ENCODE measurements around the gene TTC23L. TPM values are rescaled to one million over a fixed set of nuclear protein-coding genes. Genes with fewer than 3 reads are reported as not detected.

Gene TTC23L
- total RNA-seq, 1 donor from 2014 or later: not detected

DNA sequence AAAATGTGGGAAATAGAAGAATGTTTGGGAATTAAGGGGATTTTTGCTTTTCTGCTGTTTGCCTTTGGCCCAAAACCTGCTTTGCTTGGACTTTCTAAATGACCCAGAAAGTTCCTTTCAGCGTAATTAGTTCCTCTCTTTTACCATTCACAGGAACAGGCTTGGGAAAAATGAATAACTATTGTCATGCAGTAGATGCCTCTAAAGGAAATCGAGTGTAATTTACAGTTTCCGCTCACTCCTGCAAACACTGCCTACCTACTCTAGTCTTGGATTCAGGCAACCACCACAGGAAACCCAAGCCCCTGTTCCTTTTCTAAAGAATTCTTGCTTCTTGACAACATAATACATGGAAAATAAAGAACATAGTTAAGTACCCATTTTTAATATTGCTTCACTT lies 25.0 kb downstream of the TTC23L start:
- no peak for DNase-seq (ENCODE audit: low spot score)
- no peak overlapping the region for H3K27ac Mint-ChIP-seq
- H3K4me3 Mint-ChIP-seq: no peak overlapping the region
- H3K4me1 Mint-ChIP-seq (ENCODE audit: low read depth): no peaks in the 10 kb centered on the region
- no peaks in the 10 kb centered on the region for H3K36me3 Mint-ChIP-seq (ENCODE audit: low read depth)
- intact Hi-C loops (cut with micrococcal nuclease): no loop called here
- peaks cover 8% of the 10 kb centered on the region for H3K27me3 Mint-ChIP-seq (ENCODE audit: insufficient read depth)
- H3K9me3 Mint-ChIP-seq: no peaks in the 10 kb centered on the region

DNA sequence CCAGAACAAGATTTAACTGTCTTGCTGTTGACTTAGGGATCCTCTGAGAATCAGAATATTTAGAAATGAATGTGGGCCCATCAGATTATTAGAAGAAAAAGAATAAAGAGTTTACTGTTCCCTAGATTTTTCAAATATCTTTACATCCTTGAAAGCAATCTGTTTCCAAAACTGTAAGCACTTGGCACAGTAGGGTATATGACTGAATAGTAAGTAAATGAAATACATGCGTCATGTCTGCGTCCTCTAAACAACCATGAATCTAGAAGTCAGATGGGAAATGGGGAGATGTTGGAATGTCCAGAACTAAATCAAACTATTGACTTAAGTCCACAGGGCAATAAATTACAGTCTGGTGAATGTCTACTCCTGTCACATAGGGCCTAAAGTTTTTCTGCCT lies 26.1 kb downstream of the TTC23L start:
- peaks cover 7% of the 10 kb centered on the region for H3K27me3 Mint-ChIP-seq (ENCODE audit: insufficient read depth)
- intact Hi-C loops (cut with micrococcal nuclease): no loop called here
- H3K36me3 Mint-ChIP-seq (ENCODE audit: low read depth): no peaks in the 10 kb centered on the region
- H3K9me3 Mint-ChIP-seq: no peaks in the 10 kb centered on the region
- DNase-seq (ENCODE audit: low spot score): no peak
- no peaks in the 10 kb centered on the region for H3K4me1 Mint-ChIP-seq (ENCODE audit: low read depth)
- no peak overlapping the region for H3K4me3 Mint-ChIP-seq
- H3K27ac Mint-ChIP-seq: no peak overlapping the region

DNA sequence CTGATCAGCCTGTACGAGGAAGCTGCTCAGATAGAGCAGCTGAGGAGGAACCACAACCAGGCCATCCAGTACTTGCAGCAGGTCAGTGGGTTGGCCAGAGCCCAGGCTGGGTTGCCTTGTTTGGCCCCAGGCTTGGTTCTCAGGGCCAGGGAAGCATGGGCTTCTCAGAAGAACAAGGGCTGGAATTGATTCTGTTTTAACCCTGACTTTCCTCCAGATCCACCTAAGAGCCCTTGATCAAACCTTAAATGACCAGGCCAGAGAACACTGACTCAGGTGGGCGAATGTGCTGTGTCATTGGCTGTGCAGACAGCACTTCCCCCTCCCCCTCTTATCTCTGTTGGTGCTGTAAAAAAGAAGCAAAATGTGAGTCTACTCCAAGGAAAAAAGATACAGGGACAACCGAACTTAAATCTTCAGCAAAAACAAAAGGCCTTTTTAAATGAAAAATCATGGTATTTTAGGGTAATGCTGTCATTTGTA lies 28.1 kb downstream of the TTC23L start:
- no peak for DNase-seq (ENCODE audit: low spot score)
- Mint-ChIP-seq H3K36me3 (ENCODE audit: low read depth) (no peaks in the 10 kb centered on the region), H3K4me1 (ENCODE audit: low read depth) (no peaks in the 10 kb centered on the region), H3K4me3 (no peak overlapping the region), H3K27me3 (ENCODE audit: insufficient read depth) (peaks cover 5% of the 10 kb centered on the region), H3K9me3 (no peaks in the 10 kb centered on the region), H3K27ac (no peak overlapping the region)
- intact Hi-C loops (cut with micrococcal nuclease): no loop called here

DNA sequence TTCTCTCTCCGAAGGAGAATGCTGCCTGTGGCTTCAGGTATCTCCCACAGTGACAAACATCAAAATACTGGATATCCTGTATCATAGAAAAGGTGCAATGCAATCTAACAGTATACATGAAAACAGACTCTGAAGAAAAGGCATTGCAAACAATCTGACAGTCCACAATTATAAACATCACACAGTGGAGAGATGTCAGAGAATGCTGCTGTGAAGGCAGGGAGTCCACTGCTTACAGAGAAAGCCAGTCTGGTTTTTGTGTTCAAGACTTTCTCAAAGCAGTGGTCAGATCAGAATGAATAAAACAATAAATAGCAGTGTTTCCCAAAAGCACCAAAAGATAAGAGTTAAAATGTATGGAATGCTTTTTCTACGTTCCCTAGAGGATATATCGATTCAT lies 28.7 kb downstream of the TTC23L start:
- no peaks in the 10 kb centered on the region for H3K9me3 Mint-ChIP-seq
- no peak overlapping the region for H3K4me3 Mint-ChIP-seq
- intact Hi-C loops (cut with micrococcal nuclease): no loop called here
- H3K27me3 Mint-ChIP-seq (ENCODE audit: insufficient read depth): peaks cover 5% of the 10 kb centered on the region
- no peak overlapping the region for H3K27ac Mint-ChIP-seq
- no peaks in the 10 kb centered on the region for H3K36me3 Mint-ChIP-seq (ENCODE audit: low read depth)
- DNase-seq (ENCODE audit: low spot score): no peak
- H3K4me1 Mint-ChIP-seq (ENCODE audit: low read depth): no peaks in the 10 kb centered on the region

DNA sequence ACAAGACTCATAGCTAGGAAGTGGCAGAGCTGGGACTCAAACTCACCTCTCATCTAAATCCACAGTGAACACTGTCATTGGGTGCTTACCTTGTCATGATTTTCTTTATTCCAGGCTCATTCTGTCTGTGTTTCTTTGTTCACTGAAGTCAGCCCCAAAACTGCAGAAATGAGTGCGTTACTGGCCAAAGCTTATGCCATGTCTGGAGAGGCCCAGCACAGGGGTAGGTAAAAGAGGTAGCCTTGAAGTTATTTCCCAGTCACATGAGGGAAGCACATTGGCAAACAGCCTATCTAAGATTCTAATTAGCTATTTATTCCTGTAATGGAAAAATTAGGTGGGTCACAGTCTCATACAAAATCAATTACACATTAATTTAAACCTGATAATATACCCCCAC lies 29.8 kb downstream of the TTC23L start:
- no peaks in the 10 kb centered on the region for H3K27me3 Mint-ChIP-seq (ENCODE audit: insufficient read depth)
- no peaks in the 10 kb centered on the region for H3K4me1 Mint-ChIP-seq (ENCODE audit: low read depth)
- H3K4me3 Mint-ChIP-seq: no peak overlapping the region
- H3K27ac Mint-ChIP-seq: no peak overlapping the region
- H3K9me3 Mint-ChIP-seq: no peaks in the 10 kb centered on the region
- no peak for DNase-seq (ENCODE audit: low spot score)
- no peaks in the 10 kb centered on the region for H3K36me3 Mint-ChIP-seq (ENCODE audit: low read depth)
- intact Hi-C loops (cut with micrococcal nuclease): no loop called here

DNA sequence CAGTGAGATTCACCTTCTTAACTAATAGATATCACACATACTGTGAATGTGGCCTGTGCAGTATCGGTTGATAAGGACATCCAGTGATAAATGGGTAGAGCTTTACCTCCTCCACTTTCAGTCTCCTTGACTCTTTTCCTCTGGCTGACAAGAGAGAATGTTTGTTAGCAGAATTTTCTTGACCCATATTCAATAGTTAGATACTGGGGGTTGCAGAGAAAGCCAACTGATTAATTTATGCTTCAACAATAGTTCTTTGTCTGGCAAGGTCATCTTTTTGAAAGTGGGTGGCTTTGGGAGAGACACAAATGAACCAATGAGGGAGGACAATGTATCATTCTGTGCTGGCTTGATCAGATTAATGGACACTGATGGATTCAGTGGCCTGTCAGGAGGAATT lies 30.3 kb downstream of the TTC23L start:
- Mint-ChIP-seq H3K27me3 (ENCODE audit: insufficient read depth) (no peaks in the 10 kb centered on the region), H3K27ac (no peak overlapping the region), H3K9me3 (no peaks in the 10 kb centered on the region), H3K4me3 (no peak overlapping the region), H3K4me1 (ENCODE audit: low read depth) (no peaks in the 10 kb centered on the region), H3K36me3 (ENCODE audit: low read depth) (no peaks in the 10 kb centered on the region)
- DNase-seq (ENCODE audit: low spot score): no peak
- intact Hi-C loops (cut with micrococcal nuclease): no loop called here

DNA sequence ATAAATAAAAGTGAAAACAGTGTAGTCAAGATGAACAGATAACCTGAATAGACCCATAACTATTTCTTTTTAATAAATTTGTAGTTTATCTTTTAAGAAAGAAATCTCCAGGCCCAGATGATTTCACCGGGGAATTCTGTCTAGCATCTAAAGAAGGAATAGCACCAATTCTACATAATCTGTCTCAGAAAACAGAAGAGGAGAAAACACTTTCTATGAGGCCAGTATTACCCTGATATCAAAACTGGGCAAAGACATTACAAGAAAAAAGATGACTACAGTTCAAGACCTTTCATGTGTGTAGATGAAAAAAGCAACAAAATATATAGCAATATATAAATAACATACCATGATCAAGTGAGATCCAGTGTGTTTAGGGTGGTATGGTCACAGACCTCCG lies 31.4 kb downstream of the TTC23L start:
- Mint-ChIP-seq H3K4me1 (ENCODE audit: low read depth) (no peaks in the 10 kb centered on the region), H3K9me3 (no peaks in the 10 kb centered on the region), H3K4me3 (no peak overlapping the region), H3K36me3 (ENCODE audit: low read depth) (no peaks in the 10 kb centered on the region), H3K27me3 (ENCODE audit: insufficient read depth) (no peaks in the 10 kb centered on the region), H3K27ac (no peak overlapping the region)
- intact Hi-C loops (cut with micrococcal nuclease): no loop called here
- DNase-seq (ENCODE audit: low spot score): no peak

DNA sequence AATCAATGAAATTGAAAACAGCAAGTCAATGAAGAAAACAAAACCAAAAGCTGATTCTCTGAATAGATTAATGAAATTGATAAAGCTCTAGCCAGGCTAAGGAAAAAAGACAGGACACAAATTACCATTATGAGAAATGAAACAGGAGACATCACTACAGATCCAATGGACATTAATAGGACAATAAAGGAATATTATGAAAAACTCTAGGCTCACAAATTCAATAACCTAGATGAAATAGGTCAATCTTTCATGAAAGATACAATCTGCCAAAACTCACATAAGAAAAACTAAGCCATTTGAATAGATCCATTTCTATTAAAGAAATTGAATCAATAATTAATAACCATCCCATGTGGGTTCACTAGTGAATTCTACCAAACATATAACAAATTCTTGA lies 37.3 kb downstream of the TTC23L start:
- peaks cover 4% of the 10 kb centered on the region for H3K27me3 Mint-ChIP-seq (ENCODE audit: insufficient read depth)
- no peaks in the 10 kb centered on the region for H3K36me3 Mint-ChIP-seq (ENCODE audit: low read depth)
- H3K27ac Mint-ChIP-seq: no peak overlapping the region
- DNase-seq (ENCODE audit: low spot score): no peak
- peaks cover 6% of the 10 kb centered on the region for H3K9me3 Mint-ChIP-seq
- no peak overlapping the region for H3K4me3 Mint-ChIP-seq
- no peaks in the 10 kb centered on the region for H3K4me1 Mint-ChIP-seq (ENCODE audit: low read depth)
- intact Hi-C loops (cut with micrococcal nuclease): no loop called here

DNA sequence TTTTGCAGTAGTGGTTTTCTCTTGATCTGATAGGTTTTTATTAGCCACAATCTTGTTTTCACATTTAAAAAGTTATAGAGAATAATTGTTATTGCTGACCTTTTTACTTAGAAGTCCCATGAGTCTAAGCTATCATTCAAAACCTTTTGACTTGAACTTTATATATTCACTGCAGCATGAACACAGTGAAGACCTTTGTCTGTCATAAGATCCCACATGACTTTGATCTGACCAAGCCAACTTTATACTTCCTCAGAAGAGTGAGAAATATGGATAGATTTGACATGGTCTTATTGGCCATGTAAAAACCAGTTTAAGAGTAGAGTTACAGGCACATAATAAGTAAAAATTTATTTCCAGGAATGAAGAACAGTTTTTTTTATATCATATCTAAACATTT lies 42.3 kb downstream of the TTC23L start:
- no peaks in the 10 kb centered on the region for H3K36me3 Mint-ChIP-seq (ENCODE audit: low read depth)
- H3K4me1 Mint-ChIP-seq (ENCODE audit: low read depth): no peaks in the 10 kb centered on the region
- no peak overlapping the region for H3K27ac Mint-ChIP-seq
- intact Hi-C loops (cut with micrococcal nuclease): no loop called here
- no peak for DNase-seq (ENCODE audit: low spot score)
- H3K4me3 Mint-ChIP-seq: no peak overlapping the region
- H3K9me3 Mint-ChIP-seq: peaks cover 3% of the 10 kb centered on the region
- H3K27me3 Mint-ChIP-seq (ENCODE audit: insufficient read depth): peaks cover 12% of the 10 kb centered on the region

DNA sequence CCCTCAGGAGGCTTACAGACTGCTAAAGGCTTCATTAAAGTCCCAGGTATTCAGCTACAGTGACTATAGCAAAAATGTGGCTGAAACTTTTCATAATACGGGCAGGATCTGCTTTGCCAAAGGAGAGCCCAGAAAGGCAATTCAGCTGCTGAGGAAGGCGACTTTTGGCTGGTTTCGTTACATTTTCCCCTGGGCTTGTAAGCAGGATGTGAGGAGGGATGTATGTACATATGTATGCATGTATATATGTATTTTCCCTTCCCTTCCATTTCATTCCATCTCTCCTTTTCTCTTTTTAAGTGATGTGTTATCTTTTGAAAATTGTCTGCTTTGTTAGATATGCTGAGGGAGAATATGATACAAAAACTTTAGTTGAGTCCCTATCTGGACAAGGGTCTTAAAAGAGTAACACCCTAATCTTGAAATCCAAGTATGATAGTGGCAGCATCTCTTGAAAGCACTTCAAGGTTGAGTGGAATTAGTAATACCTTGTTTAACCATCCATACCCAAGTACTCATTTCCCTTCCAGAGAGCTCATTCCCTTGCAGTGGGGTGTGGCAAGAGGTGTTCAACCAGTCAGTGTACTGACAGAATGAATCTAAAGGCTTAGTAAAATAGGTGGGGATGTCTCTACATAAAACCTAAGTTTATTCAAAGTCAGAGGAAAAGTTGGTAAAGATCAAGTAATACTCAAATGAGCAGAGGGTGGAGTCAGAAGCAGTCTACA lies 47.6 kb downstream of the TTC23L start:
- no peak overlapping the region for H3K4me3 Mint-ChIP-seq
- no peak overlapping the region for H3K27ac Mint-ChIP-seq
- no peak for DNase-seq (ENCODE audit: low spot score)
- no peaks in the 10 kb centered on the region for H3K9me3 Mint-ChIP-seq
- H3K27me3 Mint-ChIP-seq (ENCODE audit: insufficient read depth): peaks cover 8% of the 10 kb centered on the region
- H3K36me3 Mint-ChIP-seq (ENCODE audit: low read depth): no peaks in the 10 kb centered on the region
- intact Hi-C loops (cut with micrococcal nuclease): no loop called here
- no peaks in the 10 kb centered on the region for H3K4me1 Mint-ChIP-seq (ENCODE audit: low read depth)

DNA sequence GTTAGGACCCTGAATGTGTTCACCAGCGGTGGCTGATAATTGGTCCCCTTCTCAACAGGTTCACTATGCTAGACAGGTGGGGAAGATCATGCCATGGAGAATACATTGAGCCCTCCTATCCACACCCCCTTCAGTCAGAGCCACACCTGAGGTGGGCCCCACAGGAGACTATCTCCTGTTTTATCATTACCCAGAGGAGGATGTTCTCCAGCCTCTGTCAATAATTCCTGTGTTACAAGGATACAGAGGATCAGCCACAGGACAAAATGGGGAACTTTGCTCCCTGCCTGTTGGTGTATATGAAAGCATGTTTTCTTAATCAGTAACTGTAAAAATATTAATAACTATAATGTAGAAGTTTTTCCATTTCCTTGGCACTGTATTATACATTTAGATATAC lies 50.4 kb downstream of the TTC23L start:
- no peak overlapping the region for H3K4me3 Mint-ChIP-seq
- peaks cover 6% of the 10 kb centered on the region for H3K27me3 Mint-ChIP-seq (ENCODE audit: insufficient read depth)
- H3K27ac Mint-ChIP-seq: no peak overlapping the region
- H3K4me1 Mint-ChIP-seq (ENCODE audit: low read depth): no peaks in the 10 kb centered on the region
- no peak for DNase-seq (ENCODE audit: low spot score)
- no peaks in the 10 kb centered on the region for H3K9me3 Mint-ChIP-seq
- no peaks in the 10 kb centered on the region for H3K36me3 Mint-ChIP-seq (ENCODE audit: low read depth)
- intact Hi-C loops (cut with micrococcal nuclease): no loop called here

DNA sequence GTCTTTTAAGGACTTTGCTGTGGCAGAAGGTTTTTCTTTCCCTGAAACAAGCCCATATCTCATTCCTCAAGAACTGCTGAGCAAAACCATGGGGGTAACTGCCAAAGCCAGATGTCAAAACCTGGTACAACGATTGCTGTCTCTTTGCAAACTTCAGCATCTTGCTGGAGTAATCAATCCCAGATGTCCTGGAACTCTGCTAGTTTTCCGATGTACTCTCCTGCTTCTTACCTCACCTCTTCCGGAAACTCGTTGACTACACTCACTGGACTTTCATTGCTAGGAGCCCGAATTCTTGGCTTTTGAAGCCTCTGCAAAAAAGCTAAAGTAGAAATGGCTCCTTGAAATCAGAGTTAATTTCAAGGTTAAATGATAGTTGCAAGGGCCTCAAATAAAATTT lies 53.0 kb downstream of the TTC23L start:
- Mint-ChIP-seq H3K27ac (no peak overlapping the region), H3K4me1 (ENCODE audit: low read depth) (no peaks in the 10 kb centered on the region), H3K4me3 (no peak overlapping the region), H3K27me3 (ENCODE audit: insufficient read depth) (no peaks in the 10 kb centered on the region), H3K36me3 (ENCODE audit: low read depth) (no peaks in the 10 kb centered on the region), H3K9me3 (no peaks in the 10 kb centered on the region)
- intact Hi-C loops (cut with micrococcal nuclease): no loop called here
- no peak for DNase-seq (ENCODE audit: low spot score)

DNA sequence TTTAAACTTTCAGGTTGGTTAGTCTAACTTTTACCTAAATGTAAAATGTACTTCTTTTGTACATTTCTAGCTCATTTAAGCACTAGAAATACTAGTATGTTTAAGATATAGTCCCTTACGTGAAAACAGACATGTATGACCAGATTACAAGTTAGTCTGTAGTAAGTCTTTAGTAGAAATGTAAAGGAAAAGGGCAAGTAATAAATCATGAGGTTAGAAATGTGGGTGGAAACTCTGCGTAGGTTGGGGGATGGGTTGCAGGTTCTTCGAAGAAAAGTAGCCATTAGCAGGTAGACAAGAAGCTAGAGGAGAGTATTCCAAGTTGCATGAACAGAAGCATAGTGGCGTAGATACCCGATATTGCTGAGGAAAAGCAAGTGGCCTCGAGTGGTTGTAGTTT lies 53.5 kb downstream of the TTC23L start:
- no peak overlapping the region for H3K4me3 Mint-ChIP-seq
- no peak overlapping the region for H3K27ac Mint-ChIP-seq
- no peaks in the 10 kb centered on the region for H3K27me3 Mint-ChIP-seq (ENCODE audit: insufficient read depth)
- intact Hi-C loops (cut with micrococcal nuclease): no loop called here
- no peaks in the 10 kb centered on the region for H3K9me3 Mint-ChIP-seq
- H3K4me1 Mint-ChIP-seq (ENCODE audit: low read depth): no peaks in the 10 kb centered on the region
- no peak for DNase-seq (ENCODE audit: low spot score)
- H3K36me3 Mint-ChIP-seq (ENCODE audit: low read depth): no peaks in the 10 kb centered on the region

DNA sequence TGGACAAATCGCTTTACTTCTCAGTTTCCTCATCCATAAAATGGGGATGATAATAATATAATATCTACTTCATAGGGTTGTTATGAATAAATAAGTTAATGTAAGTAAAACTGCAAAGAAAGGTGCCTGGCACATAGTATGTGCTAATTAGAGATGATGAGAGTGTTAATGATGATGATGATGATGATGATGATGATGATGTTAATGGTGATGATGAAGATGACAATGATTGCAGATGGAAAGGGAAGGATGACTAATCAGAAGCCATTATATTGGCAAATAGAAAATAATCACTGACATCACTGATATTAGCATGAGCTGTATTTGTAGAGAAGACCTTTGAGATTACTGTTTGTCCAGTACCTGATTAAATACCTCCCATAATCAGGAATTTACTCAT lies 55.8 kb downstream of the TTC23L start:
- H3K36me3 Mint-ChIP-seq (ENCODE audit: low read depth): no peaks in the 10 kb centered on the region
- no peak overlapping the region for H3K4me3 Mint-ChIP-seq
- no peak for DNase-seq (ENCODE audit: low spot score)
- H3K27ac Mint-ChIP-seq: no peak overlapping the region
- no peaks in the 10 kb centered on the region for H3K27me3 Mint-ChIP-seq (ENCODE audit: insufficient read depth)
- intact Hi-C loops (cut with micrococcal nuclease): no loop called here
- no peaks in the 10 kb centered on the region for H3K9me3 Mint-ChIP-seq
- H3K4me1 Mint-ChIP-seq (ENCODE audit: low read depth): no peaks in the 10 kb centered on the region
